ENCODE results near the gene GNB1L. TPM values are rescaled to one million over a fixed set of nuclear protein-coding genes. Genes with fewer than 3 reads are reported as not detected.
"Not testable (repeated sequence)": the region's sequence is repeated elsewhere in the genome, so short reads cannot be mapped to it uniquely, and the experiment has no call there.

The GNB1L gene
- polyA plus RNA-seq, 3 donors: 3.4 to 6.0 (median 4.8) TPM

DNA sequence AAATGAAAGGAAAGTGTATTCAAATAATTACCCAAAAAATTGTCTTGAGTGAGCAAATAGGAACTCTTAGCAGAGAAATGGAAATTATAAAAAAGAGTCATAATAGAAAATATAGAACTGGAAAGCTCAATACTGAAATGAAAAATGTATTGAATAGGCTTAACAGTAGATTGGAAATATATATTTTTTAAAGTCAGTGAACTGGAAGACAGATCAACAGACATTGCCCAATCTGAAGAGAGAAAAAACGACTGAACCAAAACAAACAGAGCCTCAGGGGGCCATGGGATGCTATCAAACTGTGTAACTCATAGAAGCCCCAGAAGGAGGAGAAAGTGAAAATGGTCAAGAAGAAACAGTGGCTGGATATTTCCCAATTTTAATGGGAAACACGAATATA is 61.5 kb downstream of the GNB1L start:
- Histone ChIP-seq H3K36me3 (replicated peaks in 1 of 2; ENCODE audit: control insufficient read depth in 1 of 2, insufficient read depth in 2 of 2, low read length in 2 of 2) (no peaks in the 10 kb centered on the region), H3K79me2 (ENCODE audit: insufficient read depth, low read length) (no peaks in the 10 kb centered on the region), H3K27ac (ENCODE audit: low read depth in 1 of 2, low read length in 2 of 2) (no peak overlapping the region), H3K4me3 (replicated peaks in 1 of 3; ENCODE audit: low read depth in 2 of 3, low read length in 3 of 3) (no peak overlapping the region), H2AFZ (ENCODE audit: insufficient read depth, low read depth, low read length, poor library complexity, severe bottlenecking) (no peak overlapping the region), H3K4me1 (ENCODE audit: control insufficient read depth in 1 of 2, insufficient read depth in 2 of 2, low read length in 2 of 2) (no peaks in the 10 kb centered on the region), H4K20me1 (ENCODE audit: insufficient read depth, low read length) (no peaks in the 10 kb centered on the region), H3K9me3 (replicated peaks in 1 of 2; ENCODE audit: control insufficient read depth in 1 of 2, insufficient read depth in 1 of 2, low read length in 2 of 2) (peaks cover 0 to 14% of the 10 kb centered on the region in 2 donors), H3K27me3 (ENCODE audit: control insufficient read depth in 2 of 2, insufficient read depth in 2 of 2, low read length in 2 of 2) (no peaks in the 10 kb centered on the region), H3K4me2 (replicated peaks; ENCODE audit: extremely low read depth, low read length, poor library complexity, severe bottlenecking) (no peak overlapping the region), H3K9ac (ENCODE audit: insufficient read depth, low read length, poor library complexity, severe bottlenecking) (no peak overlapping the region)
- Mint-ChIP-seq H3K27ac (no peak overlapping the region), H3K9me3 (peaks cover 4 to 20% (median 12%) of the 10 kb centered on the region in 7 donors), H3K4me3 (no peak overlapping the region), H3K27me3 (ENCODE audit: low read depth in 3 of 3) (peaks cover 0 to 3% (median 0%) of the 10 kb centered on the region in 3 donors), H3K4me1 (no peaks in the 10 kb centered on the region), H3K36me3 (no peaks in the 10 kb centered on the region)
- 67% methylated on average over 1 of the region's 2 CpGs for WGBS (ENCODE audit: insufficient coverage)
- TF ChIP-seq, protein P1, sequence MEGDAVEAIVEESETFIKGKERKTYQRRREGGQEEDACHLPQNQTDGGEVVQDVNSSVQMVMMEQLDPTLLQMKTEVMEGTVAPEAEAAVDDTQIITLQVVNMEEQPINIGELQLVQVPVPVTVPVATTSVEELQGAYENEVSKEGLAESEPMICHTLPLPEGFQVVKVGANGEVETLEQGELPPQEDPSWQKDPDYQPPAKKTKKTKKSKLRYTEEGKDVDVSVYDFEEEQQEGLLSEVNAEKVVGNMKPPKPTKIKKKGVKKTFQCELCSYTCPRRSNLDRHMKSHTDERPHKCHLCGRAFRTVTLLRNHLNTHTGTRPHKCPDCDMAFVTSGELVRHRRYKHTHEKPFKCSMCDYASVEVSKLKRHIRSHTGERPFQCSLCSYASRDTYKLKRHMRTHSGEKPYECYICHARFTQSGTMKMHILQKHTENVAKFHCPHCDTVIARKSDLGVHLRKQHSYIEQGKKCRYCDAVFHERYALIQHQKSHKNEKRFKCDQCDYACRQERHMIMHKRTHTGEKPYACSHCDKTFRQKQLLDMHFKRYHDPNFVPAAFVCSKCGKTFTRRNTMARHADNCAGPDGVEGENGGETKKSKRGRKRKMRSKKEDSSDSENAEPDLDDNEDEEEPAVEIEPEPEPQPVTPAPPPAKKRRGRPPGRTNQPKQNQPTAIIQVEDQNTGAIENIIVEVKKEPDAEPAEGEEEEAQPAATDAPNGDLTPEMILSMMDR (IDR thresholded peaks at IDR 0.05): no peak
- intact Hi-C loops (cut with micrococcal nuclease): no loop called here
- no peak for DNase-seq

DNA sequence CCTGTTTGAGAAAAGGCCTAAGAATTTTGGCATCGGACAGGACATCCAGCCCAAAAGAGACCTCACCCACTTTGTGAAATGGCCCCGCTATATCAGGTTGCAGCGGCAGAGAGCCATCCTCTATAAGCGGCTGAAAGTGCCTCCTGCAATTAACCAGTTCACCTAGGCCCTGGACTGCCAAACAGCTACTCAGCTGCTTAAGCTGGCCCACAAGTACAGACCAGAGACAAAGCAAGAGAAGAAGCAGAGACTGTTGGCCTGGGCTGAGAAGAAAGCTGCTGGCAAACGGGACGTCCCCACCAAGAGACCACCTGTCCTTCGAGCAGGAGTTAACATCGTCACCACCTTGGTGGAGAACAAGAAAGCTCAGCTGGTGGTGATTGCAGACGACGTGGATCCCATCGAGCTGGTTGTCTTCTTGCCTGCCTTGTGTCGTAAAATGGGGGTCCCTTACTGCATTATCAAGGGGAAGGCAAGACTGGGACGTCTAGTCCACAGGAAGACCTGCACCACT is 62.2 kb downstream of the GNB1L start:
- H3K79me2 ChIP-seq (ENCODE audit: insufficient read depth, low read length); H3K4me2 ChIP-seq (replicated peaks; ENCODE audit: extremely low read depth, low read length, poor library complexity, severe bottlenecking); H4K20me1 ChIP-seq (ENCODE audit: insufficient read depth, low read length); H3K4me1 ChIP-seq (ENCODE audit: control insufficient read depth in 1 of 2, insufficient read depth in 2 of 2, low read length in 2 of 2); H3K27me3 Mint-ChIP-seq (ENCODE audit: low read depth in 3 of 3); intact Hi-C loops (cut with micrococcal nuclease); H3K4me3 Mint-ChIP-seq; H3K36me3 Mint-ChIP-seq; H3K27ac ChIP-seq (ENCODE audit: low read depth in 1 of 2, low read length in 2 of 2); H3K27ac Mint-ChIP-seq; H3K4me3 ChIP-seq (replicated peaks in 1 of 3; ENCODE audit: low read depth in 2 of 3, low read length in 3 of 3); H2AFZ ChIP-seq (ENCODE audit: insufficient read depth, low read depth, low read length, poor library complexity, severe bottlenecking); H3K4me1 Mint-ChIP-seq; H3K9ac ChIP-seq (ENCODE audit: insufficient read depth, low read length, poor library complexity, severe bottlenecking); H3K27me3 ChIP-seq (ENCODE audit: control insufficient read depth in 2 of 2, insufficient read depth in 2 of 2, low read length in 2 of 2); DNase-seq; H3K36me3 ChIP-seq (replicated peaks in 1 of 2; ENCODE audit: control insufficient read depth in 1 of 2, insufficient read depth in 2 of 2, low read length in 2 of 2): not testable (repeated sequence)
- peaks cover 4 to 20% (median 12%) of the 10 kb centered on the region in 7 donors for H3K9me3 Mint-ChIP-seq
- H3K9me3 ChIP-seq (replicated peaks in 1 of 2; ENCODE audit: control insufficient read depth in 1 of 2, insufficient read depth in 1 of 2, low read length in 2 of 2): peaks cover 0 to 14% of the 10 kb centered on the region in 2 donors
- WGBS (ENCODE audit: insufficient coverage): 98% methylated on average over 6 of the region's 13 CpGs
